ENCODE data around the gene TMEM184C.

TMEM184C gene

DNA sequence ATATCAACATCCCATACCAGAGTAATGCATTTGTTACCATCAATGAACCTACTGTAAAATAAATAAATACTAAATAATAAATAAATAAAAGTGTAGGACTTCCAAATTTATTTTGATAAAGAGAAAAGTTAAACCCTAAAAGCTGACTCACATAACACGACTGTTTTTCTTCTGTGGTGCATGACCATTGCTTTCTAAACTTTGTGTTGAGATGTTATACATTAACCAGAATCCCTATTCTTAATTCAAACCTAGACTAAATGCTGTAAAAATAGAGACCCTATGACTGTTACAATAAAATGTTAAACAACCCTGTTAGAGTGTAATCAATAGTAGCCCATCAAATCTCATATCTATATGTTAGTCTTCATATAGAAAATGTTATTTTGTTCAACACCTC, 87.6 kb downstream of the TMEM184C start:
- H3K36me3 ChIP-seq (ENCODE audit: insufficient read depth, low read length) = no peaks in the 10 kb centered on the region
- no peaks in the 10 kb centered on the region for H3K4me1 ChIP-seq (ENCODE audit: insufficient read depth, low read length, severe bottlenecking)
- TF ChIP-seq EZH2 (IDR thresholded peaks at IDR 0.05; ENCODE audit: borderline replicate concordance, low read length) = no peak
- TF ChIP-seq, protein P1, sequence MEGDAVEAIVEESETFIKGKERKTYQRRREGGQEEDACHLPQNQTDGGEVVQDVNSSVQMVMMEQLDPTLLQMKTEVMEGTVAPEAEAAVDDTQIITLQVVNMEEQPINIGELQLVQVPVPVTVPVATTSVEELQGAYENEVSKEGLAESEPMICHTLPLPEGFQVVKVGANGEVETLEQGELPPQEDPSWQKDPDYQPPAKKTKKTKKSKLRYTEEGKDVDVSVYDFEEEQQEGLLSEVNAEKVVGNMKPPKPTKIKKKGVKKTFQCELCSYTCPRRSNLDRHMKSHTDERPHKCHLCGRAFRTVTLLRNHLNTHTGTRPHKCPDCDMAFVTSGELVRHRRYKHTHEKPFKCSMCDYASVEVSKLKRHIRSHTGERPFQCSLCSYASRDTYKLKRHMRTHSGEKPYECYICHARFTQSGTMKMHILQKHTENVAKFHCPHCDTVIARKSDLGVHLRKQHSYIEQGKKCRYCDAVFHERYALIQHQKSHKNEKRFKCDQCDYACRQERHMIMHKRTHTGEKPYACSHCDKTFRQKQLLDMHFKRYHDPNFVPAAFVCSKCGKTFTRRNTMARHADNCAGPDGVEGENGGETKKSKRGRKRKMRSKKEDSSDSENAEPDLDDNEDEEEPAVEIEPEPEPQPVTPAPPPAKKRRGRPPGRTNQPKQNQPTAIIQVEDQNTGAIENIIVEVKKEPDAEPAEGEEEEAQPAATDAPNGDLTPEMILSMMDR (IDR thresholded peaks at IDR 0.05; ENCODE audit: low read length) = no peak
- H3K27ac ChIP-seq (ENCODE audit: low read depth, low read length, poor library complexity, severe bottlenecking) = no peak overlapping the region
- H3K4me3 ChIP-seq (ENCODE audit: low read depth, low read length, poor library complexity, severe bottlenecking) = no peak overlapping the region
- no peaks in the 10 kb centered on the region for H4K20me1 ChIP-seq (ENCODE audit: insufficient read depth, low read length)
- no peak overlapping the region for H3K4me2 ChIP-seq (ENCODE audit: low read length)
- no peak overlapping the region for H3K9ac ChIP-seq (ENCODE audit: low read length)
- H3K9me3 ChIP-seq (ENCODE audit: low read length) = no peaks in the 10 kb centered on the region
- no peaks in the 10 kb centered on the region for H3K9me2 ChIP-seq (ENCODE audit: low read depth, low read length)
- H3K27me3 ChIP-seq (ENCODE audit: insufficient read depth, low read length) = no peaks in the 10 kb centered on the region
- H3F3A ChIP-seq (ENCODE audit: insufficient read depth, low read length) = no peaks in the 10 kb centered on the region
- H3K79me2 ChIP-seq (ENCODE audit: insufficient read depth, low read length) = no peaks in the 10 kb centered on the region
- H2AFZ ChIP-seq (ENCODE audit: low read length) = no peak overlapping the region

DNA sequence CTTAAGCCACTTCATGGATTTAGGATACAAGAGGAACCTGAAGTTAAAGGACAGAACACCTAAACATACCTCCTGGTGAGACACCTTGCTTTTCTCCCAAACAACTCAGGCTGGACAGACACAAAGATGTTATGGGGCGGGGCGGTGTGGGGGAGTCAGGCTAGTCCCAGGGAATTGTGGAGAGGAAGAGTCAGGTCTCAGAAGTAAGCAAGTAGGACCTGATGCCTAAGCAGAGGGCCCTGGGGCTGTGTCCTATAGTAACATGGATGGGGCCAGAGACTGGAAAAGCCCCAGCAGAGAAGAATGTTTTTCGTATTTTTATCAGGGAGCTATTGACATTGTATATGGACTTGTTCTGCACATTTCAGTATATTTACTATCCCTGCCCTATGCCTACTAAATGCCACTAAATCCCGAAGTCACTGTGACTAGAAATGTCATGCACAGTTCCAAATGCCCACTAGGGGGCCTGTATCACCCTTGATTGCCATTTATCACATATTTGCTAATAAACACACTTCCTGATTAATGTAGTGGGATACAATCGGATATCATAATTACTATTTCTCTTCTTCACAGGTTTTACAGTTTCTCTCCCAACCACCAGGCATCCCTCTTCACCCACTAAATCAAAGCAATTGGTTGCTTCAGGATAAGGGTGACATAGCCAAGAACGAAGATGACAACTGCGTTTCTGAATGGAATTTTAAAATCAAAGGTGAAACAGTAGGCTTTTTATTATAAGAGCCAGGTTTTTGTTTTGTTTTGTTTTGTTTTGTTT, 90.9 kb downstream of the TMEM184C start:
- no peaks in the 10 kb centered on the region for H4K20me1 ChIP-seq (ENCODE audit: insufficient read depth, low read length)
- no peak overlapping the region for H2AFZ ChIP-seq (ENCODE audit: low read length)
- no peaks in the 10 kb centered on the region for H3K36me3 ChIP-seq (ENCODE audit: insufficient read depth, low read length)
- TF ChIP-seq, protein P1 (IDR thresholded peaks at IDR 0.05; ENCODE audit: low read length) = peak; percentile 89
- TF ChIP-seq EZH2 (IDR thresholded peaks at IDR 0.05; ENCODE audit: borderline replicate concordance, low read length) = no peak
- no peak overlapping the region for H3K9ac ChIP-seq (ENCODE audit: low read length)
- H3K79me2 ChIP-seq (ENCODE audit: insufficient read depth, low read length) = no peaks in the 10 kb centered on the region
- H3K4me1 ChIP-seq (ENCODE audit: insufficient read depth, low read length, severe bottlenecking) = no peaks in the 10 kb centered on the region
- no peaks in the 10 kb centered on the region for H3K9me2 ChIP-seq (ENCODE audit: low read depth, low read length)
- H3K27ac ChIP-seq (ENCODE audit: low read depth, low read length, poor library complexity, severe bottlenecking) = no peak overlapping the region
- H3K9me3 ChIP-seq (ENCODE audit: low read length) = no peaks in the 10 kb centered on the region
- no peaks in the 10 kb centered on the region for H3K27me3 ChIP-seq (ENCODE audit: insufficient read depth, low read length)
- H3K4me2 ChIP-seq (ENCODE audit: low read length) = no peak overlapping the region
- H3F3A ChIP-seq (ENCODE audit: insufficient read depth, low read length) = no peaks in the 10 kb centered on the region
- H3K4me3 ChIP-seq (ENCODE audit: low read depth, low read length, poor library complexity, severe bottlenecking) = no peak overlapping the region

DNA sequence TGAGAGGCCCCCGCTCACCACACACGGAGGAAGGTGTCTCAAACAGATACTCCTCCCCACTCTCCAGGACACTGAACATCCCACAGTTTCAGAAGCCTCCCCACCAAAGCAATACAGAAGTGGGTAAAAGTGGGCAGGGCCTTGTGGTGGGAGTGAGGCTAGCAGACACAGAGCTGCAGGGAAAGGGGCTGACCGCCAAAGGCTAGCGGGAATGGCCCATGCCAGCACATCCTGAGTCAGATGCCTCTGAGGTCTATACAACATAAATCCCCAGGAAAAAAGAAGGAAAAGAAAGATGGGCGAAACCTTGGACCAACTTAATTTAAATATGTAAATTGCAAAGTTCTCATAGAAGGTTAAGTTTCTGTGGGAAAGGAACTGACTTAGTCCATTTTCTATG, 92.8 kb downstream of the TMEM184C start:
- no peaks in the 10 kb centered on the region for H4K20me1 ChIP-seq (ENCODE audit: insufficient read depth, low read length)
- H3K36me3 ChIP-seq (ENCODE audit: insufficient read depth, low read length) = no peaks in the 10 kb centered on the region
- no peak overlapping the region for H3K4me3 ChIP-seq (ENCODE audit: low read depth, low read length, poor library complexity, severe bottlenecking)
- H3K9me2 ChIP-seq (ENCODE audit: low read depth, low read length) = no peaks in the 10 kb centered on the region
- H3K79me2 ChIP-seq (ENCODE audit: insufficient read depth, low read length) = no peaks in the 10 kb centered on the region
- H3K9ac ChIP-seq (ENCODE audit: low read length) = no peak overlapping the region
- H3K27ac ChIP-seq (ENCODE audit: low read depth, low read length, poor library complexity, severe bottlenecking) = no peak overlapping the region
- H3K27me3 ChIP-seq (ENCODE audit: insufficient read depth, low read length) = no peaks in the 10 kb centered on the region
- no peak for TF ChIP-seq EZH2 (IDR thresholded peaks at IDR 0.05; ENCODE audit: borderline replicate concordance, low read length)
- TF ChIP-seq, protein P1 (IDR thresholded peaks at IDR 0.05; ENCODE audit: low read length) = no peak
- no peak overlapping the region for H2AFZ ChIP-seq (ENCODE audit: low read length)
- H3K9me3 ChIP-seq (ENCODE audit: low read length) = no peaks in the 10 kb centered on the region
- H3K4me2 ChIP-seq (ENCODE audit: low read length) = no peak overlapping the region
- no peaks in the 10 kb centered on the region for H3K4me1 ChIP-seq (ENCODE audit: insufficient read depth, low read length, severe bottlenecking)
- no peaks in the 10 kb centered on the region for H3F3A ChIP-seq (ENCODE audit: insufficient read depth, low read length)

Measured in OCI-LY1 (cell line).